GM12872 (cell line): ENCODE measurements around the gene SLC24A4.

Experiments used
- TF ChIP-seq, protein P1 (sequence below): IDR thresholded peaks from 3 replicates; pipeline ENCODE4 v1.5.1; 2011; ENCODE audit warnings: low read depth, mild to moderate bottlenecking, low read length, moderate library complexity; ENCODE audit not compliant: insufficient read depth

The SLC24A4 gene

GRCh38 chr14:92352158-92352985, 29.4 kb downstream of the SLC24A4 start:
- TF ChIP-seq, protein P1, sequence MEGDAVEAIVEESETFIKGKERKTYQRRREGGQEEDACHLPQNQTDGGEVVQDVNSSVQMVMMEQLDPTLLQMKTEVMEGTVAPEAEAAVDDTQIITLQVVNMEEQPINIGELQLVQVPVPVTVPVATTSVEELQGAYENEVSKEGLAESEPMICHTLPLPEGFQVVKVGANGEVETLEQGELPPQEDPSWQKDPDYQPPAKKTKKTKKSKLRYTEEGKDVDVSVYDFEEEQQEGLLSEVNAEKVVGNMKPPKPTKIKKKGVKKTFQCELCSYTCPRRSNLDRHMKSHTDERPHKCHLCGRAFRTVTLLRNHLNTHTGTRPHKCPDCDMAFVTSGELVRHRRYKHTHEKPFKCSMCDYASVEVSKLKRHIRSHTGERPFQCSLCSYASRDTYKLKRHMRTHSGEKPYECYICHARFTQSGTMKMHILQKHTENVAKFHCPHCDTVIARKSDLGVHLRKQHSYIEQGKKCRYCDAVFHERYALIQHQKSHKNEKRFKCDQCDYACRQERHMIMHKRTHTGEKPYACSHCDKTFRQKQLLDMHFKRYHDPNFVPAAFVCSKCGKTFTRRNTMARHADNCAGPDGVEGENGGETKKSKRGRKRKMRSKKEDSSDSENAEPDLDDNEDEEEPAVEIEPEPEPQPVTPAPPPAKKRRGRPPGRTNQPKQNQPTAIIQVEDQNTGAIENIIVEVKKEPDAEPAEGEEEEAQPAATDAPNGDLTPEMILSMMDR: peak; percentile 61

DNA sequence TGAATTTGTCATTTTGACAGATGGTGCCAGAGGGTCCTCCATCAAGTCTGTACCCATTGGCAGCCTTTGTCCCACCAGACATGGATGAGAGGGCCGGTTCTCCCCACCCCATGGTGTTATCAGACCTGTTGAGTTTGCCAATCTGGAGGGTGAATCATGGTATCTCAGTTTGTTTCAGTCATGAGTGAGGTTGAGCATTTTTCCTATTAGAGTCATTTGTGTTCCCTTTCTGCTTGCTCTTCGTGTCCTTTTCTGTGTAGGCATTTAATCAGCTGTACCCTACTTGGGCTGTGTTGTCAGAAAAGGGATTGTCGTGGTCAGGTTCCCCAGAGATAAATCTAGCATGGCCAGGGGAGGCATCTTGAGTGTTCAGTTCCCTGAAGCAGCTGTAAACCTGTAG, 30.5 kb downstream of the SLC24A4 start:
- TF ChIP-seq, protein P1: no peak

GRCh38 chr14:92356677-92357076, 33.7 kb downstream of the SLC24A4 start:
- TF ChIP-seq, protein P1: no peak

DNA sequence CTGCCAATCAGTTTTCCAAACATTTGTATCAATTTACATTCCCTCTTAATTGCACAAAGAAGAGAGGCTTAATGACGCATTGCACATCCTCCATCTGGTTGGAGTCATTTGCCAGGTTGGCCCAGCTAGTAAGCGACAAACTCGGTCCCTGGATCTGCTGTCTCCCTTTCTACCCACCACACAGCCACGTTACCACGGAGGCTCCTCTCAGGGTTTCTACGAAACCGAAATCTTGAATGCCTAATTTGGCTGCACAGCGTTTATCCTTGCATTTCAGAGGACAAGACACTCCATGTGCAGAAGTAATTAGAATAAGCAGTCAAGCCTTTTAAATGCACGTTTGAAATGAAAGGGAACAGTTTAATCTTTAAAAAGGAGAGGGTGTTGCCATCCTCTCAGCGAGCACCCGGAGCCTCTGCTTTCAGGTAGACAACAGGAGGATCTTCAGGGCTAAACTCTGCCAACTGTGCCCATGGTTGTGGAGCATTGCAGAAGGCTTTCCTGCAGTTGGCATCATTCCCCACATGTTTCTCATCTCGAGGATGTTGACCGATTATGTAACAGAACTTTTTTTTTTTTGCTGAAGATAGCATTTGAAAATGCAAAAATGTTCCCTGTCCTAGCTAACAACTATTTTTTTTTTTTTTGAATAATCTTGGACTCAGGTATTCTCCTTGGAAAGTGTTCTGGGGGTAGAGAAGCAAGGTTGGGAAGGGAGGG, 37.8 kb downstream of the SLC24A4 start:
- TF ChIP-seq, protein P1: no peak

DNA sequence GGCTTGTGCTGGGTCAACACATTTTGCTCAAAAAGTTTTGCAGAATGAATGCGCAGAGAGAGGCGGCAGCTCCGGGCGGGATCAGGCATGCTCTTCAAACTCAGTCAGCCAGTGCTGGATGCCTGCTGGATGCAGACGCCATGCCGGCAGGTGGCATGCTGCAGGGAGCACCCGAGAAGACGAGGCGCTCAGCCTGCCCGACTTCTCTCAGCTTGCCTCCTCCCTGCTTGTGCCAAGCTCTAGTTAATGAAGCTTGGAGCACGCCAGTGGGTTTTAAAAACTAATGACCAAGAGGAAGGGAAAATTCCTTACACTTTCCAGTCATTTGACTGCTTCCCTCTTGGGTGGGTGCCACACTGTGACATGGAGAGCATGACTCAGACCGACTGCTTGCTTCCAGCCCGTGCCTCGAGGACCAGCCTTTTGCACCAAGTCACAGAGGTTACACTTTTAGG, 39.8 kb downstream of the SLC24A4 start:
- TF ChIP-seq, protein P1: no peak

- TF ChIP-seq, protein P1: no peak
Measured at GRCh38 chr14:92366237-92366636, 43.3 kb downstream of the SLC24A4 start.

- TF ChIP-seq, protein P1: no peak
Measured at GRCh38 chr14:92368001-92368400, 45.0 kb downstream of the SLC24A4 start.
